Kidney glomerular epithelial cell (primary cell): ENCODE results near the gene TELO2.

Experiments
- DNase-seq: peaks from one replicate; lab custom pipeline; 2025; lab: John Stamatoyannopoulos, UW

TELO2 gene

GRCh38 chr16:1498899-1499676, 5.9 kb downstream of the TELO2 start:
- DNase-seq, result no peak

GRCh38 chr16:1499756-1500464, 6.8 kb downstream of the TELO2 start:
- DNase-seq, result no peak

GRCh38 chr16:1500465-1501150, 7.4 kb downstream of the TELO2 start:
- no peak for DNase-seq

GRCh38 chr16:1501630-1502029, 8.5 kb downstream of the TELO2 start:
- no peak for DNase-seq

- DNase-seq, result no peak
Measured at GRCh38 chr16:1502092-1503004, 9.2 kb downstream of the TELO2 start.

- no peak for DNase-seq
Measured at GRCh38 chr16:1503110-1503955, 10.2 kb downstream of the TELO2 start.

- DNase-seq, result no peak
Measured at GRCh38 chr16:1505073-1505844, 12.1 kb downstream of the TELO2 start.

GRCh38 chr16:1505912-1506311, 12.8 kb downstream of the TELO2 start:
- DNase-seq, result no peak

- no peak for DNase-seq
Measured at GRCh38 chr16:1506494-1507213, 13.5 kb downstream of the TELO2 start.

GRCh38 chr16:1508494-1509187, 15.5 kb downstream of the TELO2 start:
- no peak for DNase-seq

GRCh38 chr16:1509307-1510221, 16.4 kb downstream of the TELO2 start:
- no peak for DNase-seq

GRCh38 chr16:1510272-1510671, 17.1 kb downstream of the TELO2 start:
- DNase-seq, result no peak

- no peak for DNase-seq
Measured at GRCh38 chr16:1510941-1511351, 17.8 kb downstream of the TELO2 start.

GRCh38 chr16:1511662-1512569, 18.8 kb downstream of the TELO2 start:
- no peak for DNase-seq

- DNase-seq, result no peak
Measured at GRCh38 chr16:1512774-1513173, 19.6 kb downstream of the TELO2 start.

- DNase-seq, result no peak
Measured at GRCh38 chr16:1514507-1514906, 21.3 kb downstream of the TELO2 start.
